ENCODE measurements around the gene KLF9.

KLF9 gene

DNA sequence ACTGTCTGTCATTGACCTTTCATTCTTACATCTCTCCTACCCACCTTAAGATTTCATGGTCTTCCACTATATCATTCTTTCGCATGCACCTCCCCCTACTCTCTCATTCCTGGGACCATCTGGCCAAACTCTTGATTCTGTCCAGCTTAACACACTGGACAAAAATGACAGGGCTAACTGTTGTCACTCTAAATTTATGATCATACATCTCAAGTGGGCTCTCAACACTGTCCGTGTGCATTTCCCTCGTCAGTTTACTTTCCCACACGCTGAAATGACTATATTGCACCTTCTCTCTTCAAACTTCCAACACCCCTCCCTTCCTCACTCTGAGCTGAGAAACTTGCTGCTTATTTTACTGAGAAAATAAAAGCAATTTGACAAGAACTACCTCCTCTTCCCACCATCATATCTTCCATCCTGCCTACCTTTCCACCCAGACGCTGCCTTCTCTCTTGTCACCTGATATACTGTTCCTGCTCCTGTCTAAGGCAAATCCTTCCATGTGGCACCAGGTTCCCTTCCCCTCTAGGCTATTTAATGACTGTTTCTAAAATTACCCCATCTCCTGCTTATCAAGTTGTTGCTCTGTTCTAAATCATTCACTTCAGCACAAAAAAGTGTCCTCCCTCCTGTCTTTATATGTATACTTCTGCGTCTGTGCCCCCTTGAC lies 8.1 kb upstream of the KLF9 start:
- in situ Hi-C loops (cut with HindIII; ENCODE audit: low sequenced_read_pairs): no loop called here

DNA sequence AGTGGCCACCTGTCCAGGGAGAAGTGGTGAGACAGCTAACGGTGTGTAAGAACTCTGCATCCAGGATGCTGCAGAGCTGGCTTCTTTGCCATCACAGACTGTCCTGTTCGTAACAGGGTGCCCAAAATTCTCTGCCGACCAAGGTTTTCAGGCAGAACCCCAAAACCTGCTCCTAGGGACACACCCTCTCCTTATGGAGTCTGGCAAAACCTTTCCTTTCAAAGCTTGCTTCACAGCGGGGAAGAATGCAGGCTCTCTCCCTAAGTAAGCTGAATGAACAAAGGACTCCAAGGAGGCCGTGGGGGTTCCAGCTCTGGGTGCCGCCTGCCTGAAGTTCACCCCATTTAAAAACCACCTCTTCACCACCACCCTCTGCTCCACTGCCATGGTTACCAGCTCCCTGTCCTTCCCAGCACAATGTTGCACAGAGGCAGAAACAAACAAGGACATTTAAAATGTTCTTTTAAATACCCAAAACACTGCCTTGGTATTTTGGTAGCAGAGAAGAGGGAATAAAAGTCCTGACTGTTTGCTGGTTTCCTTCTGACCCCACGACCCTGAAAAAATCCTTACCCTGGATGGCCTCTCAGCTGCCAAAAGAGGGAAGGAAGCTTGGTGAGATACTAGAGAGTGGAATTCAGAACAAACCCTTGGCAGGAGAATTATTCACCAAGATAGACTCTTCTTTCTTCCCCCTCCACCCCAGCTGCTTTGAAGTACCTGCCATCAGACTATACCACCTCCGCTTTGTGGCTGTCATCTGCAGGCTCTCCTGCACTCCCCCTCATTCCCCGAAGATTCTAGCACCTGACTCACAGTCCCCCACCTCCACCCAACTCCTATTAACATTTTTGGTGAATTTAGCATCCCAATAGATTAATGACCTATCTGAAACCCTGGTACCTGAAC lies 7.1 kb upstream of the KLF9 start:
- in situ Hi-C loops (cut with HindIII; ENCODE audit: low sequenced_read_pairs): no loop called here

DNA sequence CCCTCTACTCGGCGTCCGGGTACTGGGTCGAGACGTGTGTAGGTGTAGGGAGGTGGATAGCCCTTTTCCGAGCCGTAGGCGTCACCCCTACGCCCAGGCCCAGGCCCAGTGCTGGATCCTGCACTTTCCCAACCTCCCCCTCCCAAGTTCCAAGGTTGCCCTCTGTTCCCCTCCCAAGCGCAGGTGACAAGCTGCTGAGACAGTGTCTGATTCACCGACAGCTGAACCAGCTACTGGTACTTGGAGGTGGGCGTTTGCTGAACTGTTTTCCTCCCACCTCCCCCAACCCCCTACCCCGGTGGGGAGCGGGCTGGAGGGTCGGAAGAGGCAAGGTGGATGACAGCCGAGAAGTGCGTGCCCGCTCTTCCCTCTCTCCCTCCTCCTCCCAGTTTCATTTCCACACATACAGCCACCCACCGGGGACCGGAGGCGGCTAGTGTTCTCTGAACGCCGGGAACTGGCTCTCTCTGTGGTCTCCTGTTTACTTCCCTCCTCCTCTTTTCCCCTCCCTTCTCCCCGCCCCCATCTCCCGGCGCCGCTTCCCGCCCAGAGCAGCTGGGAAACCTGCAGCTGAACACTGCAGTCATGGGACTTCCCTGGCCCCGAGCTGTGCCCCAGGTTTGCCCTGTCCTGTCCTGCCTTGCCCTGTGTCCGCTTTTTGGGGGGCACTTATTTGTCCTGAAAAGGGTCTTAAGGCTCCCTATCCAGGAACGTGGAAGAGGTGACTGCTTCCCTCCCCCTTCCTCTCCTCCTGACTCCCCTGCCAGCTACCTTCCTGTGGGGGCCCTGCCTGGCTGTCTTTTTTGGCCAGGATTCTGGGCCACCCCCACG lies 6.2 kb upstream of the KLF9 start:
- in situ Hi-C loops (cut with HindIII; ENCODE audit: low sequenced_read_pairs): no loop called here

DNA sequence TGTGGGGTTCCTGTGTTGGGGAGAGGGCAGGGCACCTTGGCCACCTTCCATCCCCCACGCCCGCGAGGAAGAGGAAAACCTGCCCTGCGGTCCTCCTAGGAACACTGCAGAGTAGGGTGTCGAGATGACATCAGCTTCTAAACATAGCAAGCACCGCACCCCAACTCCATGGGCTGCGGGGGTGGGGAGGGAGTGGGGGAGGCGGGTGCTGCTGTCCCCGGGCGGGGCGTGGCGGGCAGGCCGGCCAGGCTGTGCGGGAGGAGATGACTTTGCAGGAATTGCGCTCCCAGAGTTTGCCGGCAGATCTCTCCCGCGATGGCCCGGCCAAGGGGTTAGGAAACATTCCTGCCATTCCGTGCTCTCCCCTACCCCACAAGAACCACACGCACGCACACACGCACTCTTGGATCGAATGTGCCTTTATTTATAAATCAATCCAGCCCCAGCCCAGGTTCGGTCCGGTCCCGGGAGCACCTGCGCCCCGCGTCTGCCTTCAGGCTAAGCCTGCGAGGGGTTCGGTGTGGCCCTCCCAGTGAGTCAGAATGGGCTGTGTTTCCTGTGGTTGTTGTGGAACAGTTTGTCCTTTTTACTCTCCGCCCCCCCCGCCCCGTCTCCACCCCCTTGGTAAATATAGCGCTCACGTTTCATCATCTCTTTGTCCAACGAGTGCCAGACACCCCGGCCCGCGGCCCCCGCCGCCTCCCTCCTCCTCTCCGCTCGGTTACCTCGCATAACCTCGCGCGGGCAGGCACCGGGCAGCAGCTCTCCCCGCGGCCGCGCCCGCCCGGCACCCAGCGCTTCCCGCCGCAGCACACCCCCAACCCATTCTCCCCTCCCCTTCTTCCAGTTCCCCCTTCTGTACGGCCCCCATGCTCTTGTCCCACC lies 5.3 kb upstream of the KLF9 start:
- in situ Hi-C loops (cut with HindIII; ENCODE audit: low sequenced_read_pairs): no loop called here

DNA sequence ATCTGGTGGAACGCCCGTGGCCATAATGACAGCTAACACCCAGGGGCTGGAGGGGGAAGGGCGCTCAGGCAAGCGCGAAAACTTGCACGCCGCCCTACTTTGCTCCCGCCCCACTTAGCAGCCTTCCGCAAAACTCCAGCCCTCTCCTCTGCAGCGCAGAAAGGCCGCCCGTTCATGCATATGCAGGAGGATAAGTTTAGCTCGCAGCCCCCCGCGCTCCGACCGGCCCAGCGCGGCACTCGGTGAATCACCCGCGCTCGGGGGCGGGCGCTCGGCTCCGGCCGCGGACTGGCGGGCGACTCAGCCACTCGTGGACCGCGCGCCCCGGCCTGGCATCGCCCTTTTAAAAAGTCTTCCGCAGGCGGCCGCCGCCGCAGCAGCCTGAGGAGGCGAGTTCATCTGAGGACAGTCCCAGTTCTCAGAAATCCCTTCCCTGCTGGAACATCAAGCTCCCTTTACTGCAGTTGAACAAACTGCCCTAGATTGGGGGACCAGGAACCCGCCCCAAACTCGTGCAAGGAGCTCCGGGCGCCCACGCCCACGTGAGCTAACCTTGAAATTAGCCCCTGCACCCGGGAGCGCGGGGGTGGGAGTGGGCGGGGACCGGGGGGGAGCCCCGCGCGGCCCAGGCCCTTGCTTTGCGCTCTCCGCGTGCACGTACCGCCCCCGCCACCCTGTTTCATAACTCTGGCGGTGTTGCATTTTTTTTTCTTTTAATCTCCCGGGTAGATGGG lies 4.5 kb upstream of the KLF9 start:
- in situ Hi-C loops (cut with HindIII; ENCODE audit: low sequenced_read_pairs): no loop called here

DNA sequence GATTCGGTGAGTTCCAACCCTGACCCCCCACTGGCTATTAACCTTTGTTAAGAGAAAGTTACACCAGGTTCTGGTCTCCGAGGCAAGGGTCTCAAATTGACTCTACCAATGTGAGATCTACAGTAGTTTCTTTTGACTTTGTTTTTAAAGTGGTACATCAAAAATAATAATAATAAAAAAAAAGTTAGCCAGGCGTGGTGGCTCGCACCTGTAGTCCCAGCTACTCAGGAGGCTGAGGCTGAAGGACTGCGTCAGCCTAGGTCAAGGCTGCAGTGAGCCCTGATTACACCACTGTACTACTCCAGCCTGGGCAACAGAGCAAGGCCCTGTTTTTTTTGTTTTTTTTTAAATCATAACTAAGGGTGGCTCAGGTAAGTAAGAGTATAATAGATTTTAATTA lies 1.0 kb upstream of the KLF9 start:
- in situ Hi-C loops (cut with HindIII; ENCODE audit: low sequenced_read_pairs): no loop called here

DNA sequence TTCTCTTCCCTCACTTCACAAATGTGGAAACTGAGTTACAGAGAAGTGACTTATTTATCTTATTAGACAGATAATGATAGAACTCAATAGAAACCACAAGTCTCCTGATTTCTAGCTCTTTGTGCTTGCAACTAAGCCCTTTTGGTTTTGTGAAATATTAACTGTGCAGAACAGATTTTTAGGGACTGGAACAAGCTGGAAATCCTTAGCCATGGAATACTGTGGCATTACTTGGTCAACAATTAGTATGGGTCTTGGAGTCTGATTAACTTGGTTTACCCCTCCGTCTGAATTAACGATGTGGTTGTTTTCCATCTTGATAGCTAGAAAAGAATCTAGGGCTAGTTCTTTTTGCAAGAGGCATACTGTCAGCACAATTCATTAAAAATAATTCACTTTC lies 584 bp upstream of the KLF9 start:
- in situ Hi-C loops (cut with HindIII; ENCODE audit: low sequenced_read_pairs): no loop called here

DNA sequence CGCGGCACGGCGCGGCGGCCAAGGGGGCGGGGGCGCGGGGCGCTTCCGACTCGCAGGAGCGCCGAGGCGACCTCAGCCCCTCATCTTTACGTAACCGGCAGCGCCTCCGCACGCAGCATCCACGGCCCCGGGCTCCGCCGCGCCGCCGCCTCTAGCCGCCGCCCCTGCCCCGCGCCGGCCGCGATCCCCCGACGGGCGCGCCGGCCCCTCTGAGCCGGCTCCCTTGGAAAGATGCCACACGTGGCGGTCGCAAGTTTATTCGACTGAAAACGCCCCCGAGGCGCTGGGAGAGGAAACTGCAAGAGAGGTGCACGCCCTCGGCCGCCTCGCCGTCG lies 1.0 kb downstream of the KLF9 start:
- in situ Hi-C loops (cut with HindIII; ENCODE audit: low sequenced_read_pairs): no loop called here

DNA sequence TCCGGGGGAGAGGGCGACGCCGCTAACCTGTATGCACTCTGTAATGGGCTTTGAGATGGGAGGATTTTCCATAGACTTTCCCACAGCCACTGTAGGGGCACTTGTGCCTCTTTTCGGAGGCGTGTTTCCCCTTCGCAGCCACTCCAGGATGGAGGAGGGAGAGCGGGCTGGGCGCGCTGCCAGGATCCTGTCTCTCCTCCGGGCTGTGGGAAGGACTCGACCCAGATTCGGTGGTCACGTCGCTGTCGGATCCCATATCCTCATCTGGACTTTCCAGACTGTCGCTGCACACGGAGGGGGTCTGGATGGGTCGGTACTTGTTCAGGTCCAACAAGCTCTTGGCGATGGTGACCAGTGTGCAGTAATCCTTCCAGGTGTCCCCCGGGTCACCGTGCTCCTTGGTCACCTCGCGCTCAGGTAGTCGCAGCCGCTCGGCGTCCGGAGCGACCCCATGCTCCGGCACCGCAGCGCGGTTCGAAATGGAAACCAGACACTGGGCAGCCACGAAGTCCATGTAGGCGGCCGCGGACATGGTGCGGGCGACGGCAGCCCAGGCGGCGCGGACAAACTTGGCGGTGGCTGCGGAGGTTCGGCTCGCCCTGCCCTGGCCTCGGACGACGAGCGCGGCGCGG lies 1.5 kb downstream of the KLF9 start:
- in situ Hi-C loops (cut with HindIII; ENCODE audit: low sequenced_read_pairs): no loop called here

DNA sequence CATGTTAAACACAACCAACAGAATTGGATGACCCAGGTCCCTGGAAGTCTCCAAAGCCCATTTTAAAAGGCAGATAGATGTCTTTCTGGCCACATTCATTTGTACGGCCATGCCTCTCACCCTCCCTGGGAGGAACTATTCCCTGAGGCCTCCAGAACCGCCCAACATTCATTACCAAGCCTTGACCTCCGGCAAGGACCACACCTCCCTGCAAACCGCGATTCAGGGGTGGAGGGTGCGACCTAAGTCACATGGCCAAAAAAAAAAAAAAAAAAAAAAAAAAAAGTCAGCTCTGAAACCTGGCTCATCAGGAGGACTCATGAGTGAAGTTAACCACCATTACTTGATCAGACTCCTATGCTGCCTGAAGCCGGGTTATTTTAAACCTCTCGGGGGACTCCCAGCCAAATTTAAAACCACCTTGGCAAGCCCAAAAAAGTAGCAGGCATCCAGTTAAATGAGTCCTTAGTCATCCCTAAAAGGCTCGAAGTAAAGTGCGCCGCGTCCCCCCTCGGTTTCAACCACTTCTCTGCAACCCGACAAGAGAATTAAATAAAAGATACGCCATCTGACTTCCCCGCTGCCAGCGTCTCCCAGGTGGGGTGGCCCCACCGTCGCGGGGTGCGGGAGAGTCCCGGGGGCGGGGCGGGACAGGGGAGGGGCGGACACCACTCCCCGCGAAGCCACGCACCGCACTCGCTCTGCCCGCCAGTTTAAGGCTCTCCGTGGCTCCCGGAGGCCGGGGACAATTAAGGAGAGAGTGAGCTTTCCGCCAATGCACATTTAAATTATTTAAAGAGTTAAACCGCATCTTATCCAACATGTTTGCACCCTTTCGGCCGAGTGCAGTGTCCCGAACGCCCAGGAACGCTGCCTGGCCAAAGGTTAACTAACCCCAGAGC lies 2.3 kb downstream of the KLF9 start:
- in situ Hi-C loops (cut with HindIII; ENCODE audit: low sequenced_read_pairs): no loop called here

DNA sequence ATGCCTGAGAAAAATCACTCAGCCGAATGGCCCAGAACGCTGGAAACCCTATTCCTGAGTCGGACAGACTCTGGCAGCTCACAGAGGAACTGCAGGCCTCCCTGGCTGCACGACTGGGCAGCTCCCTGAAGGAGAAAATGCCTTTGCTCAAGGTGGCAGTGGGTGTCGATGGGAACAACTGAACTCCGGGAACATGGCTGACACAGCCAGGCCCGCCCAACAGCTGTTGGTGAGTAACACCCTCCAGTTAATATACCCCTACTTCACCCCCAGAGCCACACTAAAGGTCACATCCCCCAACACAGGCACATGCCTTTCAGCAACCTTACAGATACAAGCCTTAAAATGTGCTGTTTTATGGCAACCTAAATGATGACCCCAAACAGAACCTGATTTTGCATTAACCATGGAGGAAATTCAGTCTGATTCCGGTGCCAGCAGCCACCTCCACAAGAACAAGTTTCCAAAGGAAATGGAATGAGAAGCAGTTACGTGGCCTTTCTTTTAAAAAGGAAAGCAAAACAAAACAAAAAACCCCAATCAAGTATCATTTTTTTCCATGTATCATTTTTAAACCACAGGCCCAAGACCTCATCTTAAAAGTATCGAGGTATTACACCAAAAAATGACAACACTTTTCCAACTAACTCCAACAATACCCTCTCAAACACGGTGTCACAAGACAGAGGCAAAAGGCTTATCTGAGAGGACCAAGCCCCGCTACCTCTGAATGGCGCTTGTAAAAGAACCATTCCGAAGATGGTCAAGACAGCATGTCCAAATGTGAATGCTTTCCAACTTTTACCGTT lies 3.1 kb downstream of the KLF9 start:
- in situ Hi-C loops (cut with HindIII; ENCODE audit: low sequenced_read_pairs): no loop called here

DNA sequence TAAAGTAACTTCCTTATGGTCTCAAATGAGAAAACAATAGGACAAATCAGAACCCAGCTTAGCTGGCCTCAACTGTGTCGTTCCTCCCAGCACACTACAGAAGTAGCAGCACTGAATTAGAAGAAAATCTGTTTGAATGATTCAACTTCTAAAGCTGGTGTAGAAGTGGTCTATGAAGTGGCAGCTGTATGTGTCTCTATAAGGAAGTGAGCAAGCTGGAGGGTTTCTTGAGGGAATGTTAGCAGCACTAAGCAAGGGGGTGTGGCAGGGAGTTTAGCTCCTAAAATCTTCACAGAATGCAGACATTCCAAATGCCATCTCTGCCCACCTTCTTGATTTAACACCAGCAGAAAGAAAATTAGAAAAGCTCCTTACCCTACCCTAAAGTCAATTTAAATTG lies 4.1 kb downstream of the KLF9 start:
- in situ Hi-C loops (cut with HindIII; ENCODE audit: low sequenced_read_pairs): no loop called here

DNA sequence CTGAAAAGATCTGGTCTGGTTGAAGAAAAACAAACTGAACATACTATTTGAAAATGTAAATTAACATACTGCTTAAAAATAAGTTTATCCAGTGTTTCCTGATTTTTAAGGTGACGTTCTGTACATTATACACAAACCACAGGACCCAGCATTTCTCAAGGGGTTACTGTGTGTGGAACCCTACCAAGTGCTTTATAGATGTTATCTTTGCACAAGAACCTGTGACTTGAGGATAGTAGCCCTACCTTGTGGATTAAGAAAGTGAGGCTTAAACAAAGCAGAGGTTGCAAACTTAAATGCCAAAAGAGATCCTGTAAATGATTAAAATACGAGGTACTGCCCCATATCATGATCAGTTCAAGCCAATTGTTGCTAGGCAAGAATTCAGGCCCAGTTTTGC lies 4.7 kb downstream of the KLF9 start:
- in situ Hi-C loops (cut with HindIII; ENCODE audit: low sequenced_read_pairs): no loop called here

DNA sequence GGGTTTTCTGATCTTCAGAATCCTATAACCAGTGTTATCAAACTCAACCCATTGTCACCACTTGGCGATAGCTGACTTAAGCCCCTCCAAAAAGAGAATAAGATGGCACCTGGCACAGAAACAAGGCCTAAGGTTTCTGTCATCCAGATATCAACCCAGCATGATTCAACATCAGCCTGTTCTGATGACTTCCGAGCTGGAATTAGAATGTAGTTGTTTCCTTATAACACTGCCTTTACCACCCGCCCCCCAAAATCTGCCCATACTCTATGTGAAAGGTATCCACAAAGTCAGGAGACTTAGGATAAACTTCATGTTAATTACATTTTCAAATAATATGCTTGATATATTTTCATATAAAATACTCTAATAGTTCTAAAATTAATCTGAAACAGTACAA lies 5.2 kb downstream of the KLF9 start:
- in situ Hi-C loops (cut with HindIII; ENCODE audit: low sequenced_read_pairs): no loop called here

DNA sequence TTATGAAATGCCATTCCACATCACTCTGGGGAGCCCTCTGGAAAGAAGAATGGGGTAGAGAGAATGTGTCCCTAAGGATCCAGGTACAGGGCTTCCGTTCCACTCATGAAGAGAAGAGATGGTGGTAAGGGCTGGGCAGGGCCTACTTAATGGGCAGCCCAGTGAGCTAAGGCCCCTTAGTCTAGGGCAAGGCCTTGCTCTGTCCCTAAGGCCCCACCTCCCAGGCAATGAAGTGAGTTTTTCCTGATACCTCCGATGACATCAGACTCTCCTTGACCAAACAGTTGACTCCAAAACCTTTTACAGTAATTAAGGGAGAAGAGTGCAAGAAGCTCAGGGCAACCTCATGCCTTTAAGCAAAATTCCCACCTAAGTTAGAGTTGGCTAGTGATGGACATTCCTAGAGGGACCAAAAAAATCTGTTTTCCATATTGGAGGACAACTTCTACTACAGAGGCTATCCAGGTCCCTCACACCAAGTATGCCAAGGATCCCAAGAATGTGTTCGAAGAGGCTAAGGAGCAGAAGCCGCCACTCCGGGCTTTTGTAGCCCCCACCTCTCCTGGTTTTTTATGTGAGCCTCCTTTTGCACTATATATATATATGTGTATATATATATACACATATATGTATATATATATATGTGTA lies 5.9 kb downstream of the KLF9 start:
- in situ Hi-C loops (cut with HindIII; ENCODE audit: low sequenced_read_pairs): no loop called here

DNA sequence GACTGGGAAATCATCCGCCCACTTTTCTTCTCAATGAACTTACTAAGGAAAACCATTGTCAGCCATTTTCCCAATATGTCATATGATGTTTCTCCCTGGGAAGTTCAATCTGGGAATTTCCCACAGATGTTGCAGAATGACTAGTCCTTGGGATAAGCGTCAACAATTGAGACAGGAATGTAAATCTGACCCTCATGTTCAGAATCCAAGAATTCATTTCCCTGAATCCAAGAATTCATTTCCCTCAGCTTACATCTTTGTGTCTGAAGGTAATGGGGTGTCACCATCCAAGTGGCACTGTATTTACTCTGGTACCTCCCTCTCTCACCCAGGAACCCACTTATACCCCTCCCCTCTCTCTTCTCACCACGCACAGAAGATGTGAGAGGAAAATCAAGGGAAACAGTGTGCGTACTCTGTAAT lies 7.4 kb downstream of the KLF9 start:
- in situ Hi-C loops (cut with HindIII; ENCODE audit: low sequenced_read_pairs): no loop called here

DNA sequence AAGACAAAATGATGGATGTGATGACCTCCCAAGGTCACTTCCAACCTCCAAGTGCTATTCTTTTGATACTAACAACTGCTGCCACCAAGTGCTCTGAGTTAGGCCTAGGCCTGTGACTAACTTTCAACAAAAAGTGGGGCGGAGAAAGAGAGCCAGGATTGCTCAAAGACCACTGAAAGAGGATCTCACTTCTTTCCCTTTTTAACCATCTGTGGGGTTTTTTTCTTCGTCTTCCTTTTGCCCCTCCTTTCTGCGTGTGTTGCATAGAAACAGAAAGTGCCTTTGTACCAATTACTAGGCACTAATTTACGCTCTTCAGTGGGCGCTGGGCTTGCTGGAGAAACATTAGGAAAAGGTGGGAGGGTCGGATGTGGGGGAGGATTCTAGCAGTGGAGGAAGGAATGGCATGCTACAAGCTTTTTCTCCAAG lies 8.0 kb downstream of the KLF9 start:
- in situ Hi-C loops (cut with HindIII; ENCODE audit: low sequenced_read_pairs): no loop called here
